Mucosa of descending colon (tissue), 3 donors: ENCODE results near the gene TBC1D7. TPM values are rescaled to one million over a fixed set of nuclear protein-coding genes. Genes with fewer than 3 reads are reported as not detected.

Experiments used
- ATAC-seq: fragments of 200-7000 bp; cut with Tn5 transposase; one replicate; pipeline ENCODE4 v1.9.1; 2020; ENCODE audit warnings: mild to moderate bottlenecking, moderate library complexity
- DNase-seq, 3 donors: peaks; one replicate each; pipeline ENCODE4 v3.0.0-alpha.2; 2020
- H3K36me3 ChIP-seq: fragments of 200-600 bp; one replicate; pipeline ENCODE4 v1.8.0; 2021; ENCODE audit warnings: low read depth, mild to moderate bottlenecking
- H3K4me1 ChIP-seq: fragments of 200-600 bp; one replicate; pipeline ENCODE4 v1.8.0; 2021; ENCODE audit warnings: low read depth, mild to moderate bottlenecking
- H3K4me3 ChIP-seq: fragments of 200-600 bp; one replicate; pipeline ENCODE4 v1.8.0; 2021; ENCODE audit warnings: mild to moderate bottlenecking
- H3K9me3 ChIP-seq: fragments of 200-600 bp; one replicate; pipeline ENCODE4 v1.8.0; 2021; ENCODE audit warnings: mild to moderate bottlenecking
- intact Hi-C, 2 donors: fragments of 100-400 bp; cut with DNase I in 1 of 2; cut with micrococcal nuclease in 1 of 2; formaldehyde crosslinking; loops; one replicate each; pipeline versions ENCODE4 v1.11.0 to v1.11.1; 2022; cut with DNase I, micrococcal nuclease
- total RNA-seq, 3 donors: library from RNA; stranded (reverse); fragmentation: NEBNext Ultra II Directional in 2 of 3; extraction: Animal tissue kit (Norgen Biotek cat#: 25700) in 2 of 3; gene quantifications; one replicate each; pipeline versions ENCODE4 v1.2.1 to v1.2.4, GENCODE V29; 2021 to 2023
- TF ChIP-seq, protein P1 (sequence below): fragments of 200-600 bp; IDR thresholded peaks from one replicate; pipeline ENCODE4 v1.8.0; 2022; ENCODE audit warnings: antibody characterized with exemption, mild to moderate bottlenecking
- donor health status: DM: no; HTN: no; CAD: no; lungs with moderate emphysema.
- donor health status: DM: no; HTN: no; CAD: no.
- donor health status: DM: no; HTN: yes; CAD: no.

The TBC1D7 gene
- total RNA-seq, 3 donors from 2014 or later: 14.0 to 25.7 (median 22.4) TPM

DNA sequence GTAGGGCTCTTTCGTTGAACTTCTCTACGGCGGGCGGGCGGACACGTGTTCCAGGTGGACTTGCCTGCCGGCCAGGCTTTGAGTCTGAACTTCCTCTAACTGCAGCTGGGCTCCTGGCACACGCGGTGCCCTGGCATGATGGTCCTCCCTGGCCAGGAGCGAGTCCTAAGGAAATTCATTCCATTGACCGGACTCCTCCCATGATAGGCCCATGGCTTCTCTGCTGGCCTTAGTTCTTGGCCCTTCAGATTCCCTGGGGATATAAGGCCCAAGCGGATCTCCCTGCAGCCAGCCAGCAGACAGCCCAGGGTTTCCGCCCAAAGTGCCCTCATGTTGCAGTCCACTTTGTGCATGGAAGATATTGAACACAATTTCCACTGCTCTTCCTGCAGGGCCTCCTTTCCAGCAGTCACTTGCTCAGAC, 39.4 kb downstream of the TBC1D7 start:
- TF ChIP-seq, protein P1, sequence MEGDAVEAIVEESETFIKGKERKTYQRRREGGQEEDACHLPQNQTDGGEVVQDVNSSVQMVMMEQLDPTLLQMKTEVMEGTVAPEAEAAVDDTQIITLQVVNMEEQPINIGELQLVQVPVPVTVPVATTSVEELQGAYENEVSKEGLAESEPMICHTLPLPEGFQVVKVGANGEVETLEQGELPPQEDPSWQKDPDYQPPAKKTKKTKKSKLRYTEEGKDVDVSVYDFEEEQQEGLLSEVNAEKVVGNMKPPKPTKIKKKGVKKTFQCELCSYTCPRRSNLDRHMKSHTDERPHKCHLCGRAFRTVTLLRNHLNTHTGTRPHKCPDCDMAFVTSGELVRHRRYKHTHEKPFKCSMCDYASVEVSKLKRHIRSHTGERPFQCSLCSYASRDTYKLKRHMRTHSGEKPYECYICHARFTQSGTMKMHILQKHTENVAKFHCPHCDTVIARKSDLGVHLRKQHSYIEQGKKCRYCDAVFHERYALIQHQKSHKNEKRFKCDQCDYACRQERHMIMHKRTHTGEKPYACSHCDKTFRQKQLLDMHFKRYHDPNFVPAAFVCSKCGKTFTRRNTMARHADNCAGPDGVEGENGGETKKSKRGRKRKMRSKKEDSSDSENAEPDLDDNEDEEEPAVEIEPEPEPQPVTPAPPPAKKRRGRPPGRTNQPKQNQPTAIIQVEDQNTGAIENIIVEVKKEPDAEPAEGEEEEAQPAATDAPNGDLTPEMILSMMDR: no peak
- no peaks in the 10 kb centered on the region for H3K36me3 ChIP-seq

DNA sequence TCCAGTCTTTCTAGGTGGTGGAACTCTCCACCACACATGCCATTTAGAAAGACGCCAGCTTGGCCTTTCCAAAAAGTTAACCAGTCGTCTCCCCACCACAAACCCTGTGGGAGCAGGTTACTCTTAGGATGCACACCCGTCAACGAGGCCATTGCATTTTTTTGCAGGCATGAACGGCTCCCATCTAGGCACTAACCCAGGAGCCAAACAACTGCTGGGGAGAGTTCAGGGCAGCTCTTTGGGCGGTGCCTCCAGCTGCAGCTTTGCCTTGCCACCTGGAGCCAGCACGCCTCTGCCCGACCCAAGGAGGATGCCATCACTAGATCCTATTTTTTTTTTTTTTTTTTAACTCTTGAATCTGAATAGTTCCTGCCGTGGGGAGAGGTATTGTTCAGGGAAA, 39.9 kb downstream of the TBC1D7 start:
- H3K36me3 ChIP-seq: no peaks in the 10 kb centered on the region

More for the DNA sequence above, 39.4 kb downstream of the TBC1D7 start:
- Histone ChIP-seq H3K4me1 (peaks cover 6% of the 10 kb centered on the region), H3K4me3 (no peak overlapping the region), H3K9me3 (peaks cover 13% of the 10 kb centered on the region)
- no peak for DNase-seq
- intact Hi-C loops: no loop called here
- ATAC-seq: no peak

GRCh38 chr6:13287104-13287503, 41.2 kb downstream of the TBC1D7 start:
- no peak overlapping the region for H3K4me3 ChIP-seq
- TF ChIP-seq, protein P1: no peak
- intact Hi-C loops: no loop called here
- peaks cover 13% of the 10 kb centered on the region for H3K9me3 ChIP-seq
- no peaks in the 10 kb centered on the region for H3K36me3 ChIP-seq
- DNase-seq (no peak), ATAC-seq (no peak)
- peaks cover 6% of the 10 kb centered on the region for H3K4me1 ChIP-seq

More for the DNA sequence above, 39.9 kb downstream of the TBC1D7 start:
- H3K4me3 ChIP-seq: no peak overlapping the region
- intact Hi-C loops: no loop called here
- TF ChIP-seq, protein P1: no peak
- peaks cover 6% of the 10 kb centered on the region for H3K4me1 ChIP-seq
- no peak for ATAC-seq
- H3K9me3 ChIP-seq: peaks cover 13% of the 10 kb centered on the region
- no peak for DNase-seq

GRCh38 chr6:13286181-13286580, 42.2 kb downstream of the TBC1D7 start:
- TF ChIP-seq, protein P1: no peak
- intact Hi-C loops: no loop called here
- Histone ChIP-seq H3K9me3 (peaks cover 13% of the 10 kb centered on the region), H3K4me3 (no peak overlapping the region), H3K4me1 (peaks cover 6% of the 10 kb centered on the region), H3K36me3 (no peaks in the 10 kb centered on the region)
- peak in 1 of 3 donors; percentile 25 for DNase-seq
- no peak for ATAC-seq

DNA sequence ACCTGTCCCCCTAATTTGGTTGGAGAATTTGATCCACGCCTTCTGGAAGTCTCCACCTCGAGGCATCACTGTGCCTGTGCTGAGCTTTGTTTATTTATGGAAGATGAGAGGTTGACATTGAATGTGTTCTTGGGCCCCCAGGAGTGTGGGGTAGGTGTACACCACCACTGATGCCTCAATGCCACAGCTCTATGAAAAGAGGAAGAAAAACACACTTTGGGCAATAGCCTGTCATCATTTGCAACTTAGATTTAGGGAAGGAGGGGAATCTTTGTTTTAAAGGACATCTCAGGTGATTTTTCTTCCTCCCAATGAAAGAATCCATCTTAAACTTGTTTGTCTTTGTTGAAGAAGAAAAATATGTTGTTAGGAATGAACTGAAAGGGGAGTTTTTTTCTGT, 42.6 kb downstream of the TBC1D7 start:
- Histone ChIP-seq H3K4me1 (peaks cover 6% of the 10 kb centered on the region), H3K36me3 (no peaks in the 10 kb centered on the region), H3K4me3 (no peak overlapping the region), H3K9me3 (peaks cover 13% of the 10 kb centered on the region)
- ATAC-seq (no peak), DNase-seq (no peak)
- TF ChIP-seq, protein P1: no peak
- intact Hi-C loops: no loop called here

GRCh38 chr6:13284646-13285045, 43.7 kb downstream of the TBC1D7 start:
- Histone ChIP-seq H3K4me1 (no peaks in the 10 kb centered on the region), H3K4me3 (no peak overlapping the region), H3K9me3 (peaks cover 13% of the 10 kb centered on the region), H3K36me3 (no peaks in the 10 kb centered on the region)
- no peak for ATAC-seq
- intact Hi-C loops: no loop called here
- TF ChIP-seq, protein P1: no peak
- DNase-seq: no peak
